Hematopoietic multipotent progenitor cell treated with erythropoietin and hydrocortisone succinate and interleukin-3 and kit ligand, for 8 days (in vitro differentiated cells): ENCODE results near the gene PLEKHG5.

Experiments used
- DNase-seq: peaks from one replicate; pipeline ENCODE4 v3.0.0-alpha.2; 2015

PLEKHG5 gene

GRCh38 chr1:6509220-6509918 lies 17.9 kb upstream of the PLEKHG5 start:
- DNase-seq, result no peak

GRCh38 chr1:6508816-6509189 lies 17.3 kb upstream of the PLEKHG5 start:
- no peak for DNase-seq

GRCh38 chr1:6508154-6508815 lies 16.8 kb upstream of the PLEKHG5 start:
- no peak for DNase-seq

GRCh38 chr1:6507461-6507911 lies 16.0 kb upstream of the PLEKHG5 start:
- DNase-seq, result no peak

GRCh38 chr1:6507037-6507428 lies 15.6 kb upstream of the PLEKHG5 start:
- DNase-seq, result no peak

GRCh38 chr1:6506210-6507036 lies 15.0 kb upstream of the PLEKHG5 start:
- no peak for DNase-seq

- no peak for DNase-seq
Measured at GRCh38 chr1:6505367-6506209, 14.1 kb upstream of the PLEKHG5 start.

- no peak for DNase-seq
Measured at GRCh38 chr1:6504887-6505286, 13.4 kb upstream of the PLEKHG5 start.

- no peak for DNase-seq
Measured at GRCh38 chr1:6503884-6504602, 12.6 kb upstream of the PLEKHG5 start.

- DNase-seq, result no peak
Measured at GRCh38 chr1:6502000-6502891, 10.8 kb upstream of the PLEKHG5 start.

GRCh38 chr1:6501279-6501813 lies 9.9 kb upstream of the PLEKHG5 start:
- DNase-seq, result no peak

- no peak for DNase-seq
Measured at GRCh38 chr1:6500544-6501278, 9.2 kb upstream of the PLEKHG5 start.

GRCh38 chr1:6499296-6499695 lies 7.8 kb upstream of the PLEKHG5 start:
- DNase-seq, result no peak

- DNase-seq, result no peak
Measured at GRCh38 chr1:6498576-6499111, 7.2 kb upstream of the PLEKHG5 start.

- no peak for DNase-seq
Measured at GRCh38 chr1:6497867-6498575, 6.6 kb upstream of the PLEKHG5 start.

GRCh38 chr1:6497215-6497866 lies 5.9 kb upstream of the PLEKHG5 start:
- no peak for DNase-seq

- DNase-seq, result no peak
Measured at GRCh38 chr1:6496890-6497214, 5.4 kb upstream of the PLEKHG5 start.

- no peak for DNase-seq
Measured at GRCh38 chr1:6496365-6496721, 4.9 kb upstream of the PLEKHG5 start.
